Endothelial cell of umbilical vein (primary cell): ENCODE measurements around the gene PPP2R5D. TPM values are rescaled to one million over a fixed set of nuclear protein-coding genes. Genes with fewer than 3 reads are reported as not detected.

Source experiments
- BruUV-seq: library from RNA; stranded (reverse); fragments of 400-500 nt; replicated peaks from 2 replicates; lab custom pipeline; 2021; lab: Mats Ljungman, UMichigan
- CTCF ChIA-PET: fragments of 300-600, 350-600 bp; sonication (Branson Sonifier 250); formaldehyde crosslinking; loops from one replicate; lab custom pipeline; 2021; ENCODE audit warnings: antibody characterized with exemption, inconsistent platforms; lab: Charles Lee
- POLR2A ChIA-PET: fragments of 300-600, 350-600 bp; sonication (Branson Sonifier 250); formaldehyde crosslinking; loops from one replicate; lab custom pipeline; 2021; ENCODE audit warnings: antibody characterized with exemption, inconsistent platforms; lab: Charles Lee
- DNase-seq: peaks from one replicate; pipeline ENCODE4 v3.0.0-alpha.2; 2011; ENCODE audit warnings: low read depth, low spot score
- FAIRE-seq: peaks from 2 replicates; lab custom pipeline; 2011; peaks lifted over from hg19 to GRCh38; lab: Jason Lieb, UNC
- H2AFZ ChIP-seq: 2 replicates; pipeline ENCODE4 v1.6.0; 2012; ENCODE audit warnings: low read depth, low read length, control low read depth, inconsistent platforms
- H3K27ac ChIP-seq: 2 replicates; pipeline ENCODE4 v1.5.1; 2011; ENCODE audit warnings: low read depth, mild to moderate bottlenecking, control low read depth, low read length, moderate library complexity; ENCODE audit not compliant: insufficient read depth
- H3K27me3 ChIP-seq, 2 experiments: 2 replicates each; pipeline versions ENCODE4 v1.6.0 to v1.6.1; 2011; ENCODE audit warnings: low read length in 2 of 2, mixed read lengths in 1 of 2; ENCODE audit not compliant: control insufficient read depth in 2 of 2, insufficient read depth in 2 of 2
- H3K36me3 ChIP-seq, 2 experiments: 2 replicates in 1 of 2; 3 replicates in 1 of 2; pipeline ENCODE4 v1.5.1; 2011; ENCODE audit warnings: low read length in 2 of 2, mild to moderate bottlenecking in 1 of 2, moderate library complexity in 1 of 2; ENCODE audit not compliant: control insufficient read depth in 2 of 2, insufficient read depth in 2 of 2; ENCODE audit errors: extremely low read depth in 1 of 2
- H3K4me1 ChIP-seq: 3 replicates; pipeline ENCODE4 v1.5.1; 2011; ENCODE audit warnings: mild to moderate bottlenecking, low read length; ENCODE audit not compliant: control insufficient read depth, insufficient read depth; ENCODE audit errors: extremely low read depth
- H3K4me2 ChIP-seq: 2 replicates; pipeline ENCODE4 v1.6.1; 2011; ENCODE audit warnings: low read length, control low read depth, mixed read lengths; ENCODE audit not compliant: insufficient read depth
- H3K4me3 ChIP-seq, 3 experiments: fragments of 200-600 bp in 1 of 3; sonication (generic), shearing (Covaris generic) in 1 of 3; replicated peaks in 1 of 3; 2 replicates each; pipeline ENCODE4 v1.5.1; 2011 to 2016; ENCODE audit warnings: control low read depth in 3 of 3, low read length in 3 of 3, mild to moderate bottlenecking in 2 of 3, inconsistent platforms in 1 of 3, low read depth in 1 of 3, moderate library complexity in 1 of 3; ENCODE audit not compliant: insufficient read depth in 1 of 3
- H3K79me2 ChIP-seq: 2 replicates; pipeline ENCODE4 v1.6.0; 2012; ENCODE audit warnings: low read length, inconsistent platforms; ENCODE audit not compliant: control insufficient read depth, insufficient read depth
- H3K9ac ChIP-seq: replicated peaks from 2 replicates; pipeline ENCODE3; 2011; ENCODE audit warnings: low read length, control low read depth; ENCODE audit not compliant: insufficient read depth; ENCODE audit errors: extremely low read depth
- H3K9me1 ChIP-seq: replicated peaks from 3 replicates; pipeline ENCODE4 v1.6.0; 2011; ENCODE audit warnings: mild to moderate bottlenecking, low read length; ENCODE audit not compliant: control insufficient read depth, insufficient read depth; ENCODE audit errors: extremely low read depth
- H3K9me3 ChIP-seq: replicated peaks from 2 replicates; pipeline ENCODE4 v1.5.1; 2012; ENCODE audit warnings: low read length, inconsistent platforms; ENCODE audit not compliant: control insufficient read depth, insufficient read depth
- H4K20me1 ChIP-seq: replicated peaks from 2 replicates; pipeline ENCODE3; 2011; ENCODE audit warnings: mild to moderate bottlenecking, low read length; ENCODE audit not compliant: control insufficient read depth, insufficient read depth; ENCODE audit errors: extremely low read depth
- CTCF ChIP-seq, 2 donors: IDR thresholded peaks; 1 replicate in 1 of 2; 2 replicates in 1 of 2; pipeline ENCODE4 v1.5.1; 2011; ENCODE audit warnings: low read length in 2 of 2, mild to moderate bottlenecking in 2 of 2, moderate library complexity in 2 of 2, control low read depth in 1 of 2, inconsistent platforms in 1 of 2, low read depth in 1 of 2; ENCODE audit not compliant: insufficient read depth in 1 of 2; ENCODE audit errors: extremely low read depth in 1 of 2
- FOS ChIP-seq: IDR thresholded peaks from 2 replicates; pipeline ENCODE4 v1.6.1; 2011; ENCODE audit warnings: mild to moderate bottlenecking, low read length, moderate library complexity, borderline replicate concordance; ENCODE audit not compliant: insufficient read depth
- GATA2 ChIP-seq: IDR thresholded peaks from 2 replicates; pipeline ENCODE4 v1.7.0; 2011; ENCODE audit warnings: low read depth, mild to moderate bottlenecking, moderate library complexity, mixed read lengths, low read length; ENCODE audit not compliant: insufficient read length, insufficient read depth
- JUN ChIP-seq: IDR thresholded peaks from 2 replicates; pipeline ENCODE4 v1.6.1; 2011; ENCODE audit warnings: borderline replicate concordance, low read depth; ENCODE audit not compliant: insufficient read length, insufficient read depth
- MAX ChIP-seq: IDR thresholded peaks from 2 replicates; pipeline ENCODE4 v1.6.1; 2011; ENCODE audit not compliant: insufficient read depth, insufficient read length
- MYC ChIP-seq: IDR thresholded peaks from one replicate; pipeline ENCODE4 v1.6.1; 2011; ENCODE audit warnings: mild to moderate bottlenecking, low read depth, low read length
- POLR2A ChIP-seq: IDR thresholded peaks from 2 replicates; pipeline ENCODE4 v1.6.1; 2012; ENCODE audit warnings: low read depth, mild to moderate bottlenecking, control low read depth, low read length
- POLR2AphosphoS5 ChIP-seq: IDR thresholded peaks from 2 replicates; pipeline ENCODE4 v1.6.1; 2012; ENCODE audit warnings: low read depth, mild to moderate bottlenecking, control low read depth, low read length, moderate library complexity; ENCODE audit not compliant: insufficient read depth
- dilution Hi-C: fragments of 300-500 bp; cut with MboI; formaldehyde crosslinking; loops from one replicate; pipeline ENCODE4 v1.15.0; 2019; ENCODE audit warnings: low sequenced_read_pairs; ENCODE audit not compliant: extremely low pct_ligation_motif_present
- intact Hi-C: fragments of 100-400 bp; cut with micrococcal nuclease; formaldehyde crosslinking; loops from one replicate; pipeline ENCODE4 v1.10.0; 2022
- polyA plus RNA-seq, 4 experiments: library from polyadenylated mRNA; depleted of rRNA in 3 of 4; stranded (reverse) in 3 of 4; unstranded in 1 of 4; fragments of >200 nt; gene quantifications; 2 replicates each; pipeline versions ENCODE4 v1.2.1 to v1.2.3, GENCODE V29; 2011 to 2012; ENCODE audit warnings: missing spikeins in 1 of 4
- total RNA-seq: library from RNA; stranded (reverse); gene quantifications from 2 replicates; pipeline ENCODE4 v1.2.3, GENCODE V29; 2021

Gene PPP2R5D
- total and polyA plus RNA-seq, 2 donors (not counting 3 experiments of a cell fraction or from before 2014, with no cell fraction given): 45.5 to 60.2 TPM

- no peaks in the 10 kb centered on the region for H3K4me1 ChIP-seq
- H3K4me3 ChIP-seq: no peak overlapping the region
- TF ChIP-seq CTCF (IDR thresholded peaks at IDR 0.05; ENCODE audit: extremely low read depth in 1 of 2, insufficient read depth in 1 of 2, low read depth in 1 of 2, low read length in 2 of 2) (no peak), MAX (no peak), JUN (no peak), MYC (no peak), FOS (no peak)
- H4K20me1 ChIP-seq: no peaks in the 10 kb centered on the region
- no peaks in the 10 kb centered on the region for H3K27me3 ChIP-seq
- FAIRE-seq (no peak), DNase-seq (no peak)
- intact Hi-C loops (no loop called here), dilution Hi-C loops (no loop called here)
- no TSS peak for BruUV-seq
- H3K9ac ChIP-seq: no peak overlapping the region
- ChIA-PET POLR2A (no interaction called here), CTCF (no interaction called here)
- H3K9me3 ChIP-seq: no peaks in the 10 kb centered on the region
- H3K4me2 ChIP-seq: no peak overlapping the region
- no peaks in the 10 kb centered on the region for H3K79me2 ChIP-seq
- H3K9me1 ChIP-seq: no peaks in the 10 kb centered on the region
- H3K27ac ChIP-seq: no peak overlapping the region
- H3K36me3 ChIP-seq: peaks cover 2 to 56% of the 10 kb centered on the region in 2 experiments
- H2AFZ ChIP-seq: no peak overlapping the region
Measured at GRCh38 chr6:43043310-43043709, 58.9 kb downstream of the PPP2R5D start.

GRCh38 chr6:43045371-43045930 lies 61.1 kb downstream of the PPP2R5D start:
- Histone ChIP-seq H3K9ac (no peak overlapping the region), H3K4me1 (no peaks in the 10 kb centered on the region), H3K27me3 (no peaks in the 10 kb centered on the region), H3K4me2 (no peak overlapping the region), H3K9me3 (no peaks in the 10 kb centered on the region), H3K27ac (no peak overlapping the region), H3K79me2 (no peaks in the 10 kb centered on the region), H2AFZ (no peak overlapping the region), H3K36me3 (peaks cover 2 to 52% of the 10 kb centered on the region in 2 experiments), H3K4me3 (no peak overlapping the region), H3K9me1 (no peaks in the 10 kb centered on the region), H4K20me1 (no peaks in the 10 kb centered on the region)
- BruUV-seq: no TSS peak
- POLR2A ChIA-PET: no interaction called here
- TF ChIP-seq FOS (no peak), CTCF (IDR thresholded peaks at IDR 0.05; ENCODE audit: extremely low read depth in 1 of 2, insufficient read depth in 1 of 2, low read depth in 1 of 2, low read length in 2 of 2) (no peak), POLR2A (no peak), JUN (no peak), MYC (no peak), POLR2AphosphoS5 (no peak), GATA2 (no peak)
- CTCF ChIA-PET: interaction anchor here (1.0 to 1.2 kb wide), 2 partner anchors 8 to 98 kb away, joined by 3 read pairs; partner anchors contain the start of gene CUL7
- no peak for DNase-seq
- dilution Hi-C loops: no loop called here
- no peak for FAIRE-seq
- intact Hi-C loops: no loop called here
